HG03175 (cell line): ENCODE results near the gene TMEM250.

Experiments
- ATAC-seq: cut with Tn5 transposase; IDR thresholded peaks from one replicate; pipeline ENCODE4 v1.9.1; 2021; ENCODE audit warnings: mild to moderate bottlenecking, moderate library complexity; ENCODE audit not compliant: unreplicated experiment

The TMEM250 gene

GRCh38 chr9:136084063-136084944 lies 34.4 kb downstream of the TMEM250 start:
- no peak for ATAC-seq

- ATAC-seq, result no peak
Measured at GRCh38 chr9:136083558-136084062, 35.1 kb downstream of the TMEM250 start.

GRCh38 chr9:136082496-136083361 lies 35.9 kb downstream of the TMEM250 start:
- ATAC-seq, result no peak

DNA sequence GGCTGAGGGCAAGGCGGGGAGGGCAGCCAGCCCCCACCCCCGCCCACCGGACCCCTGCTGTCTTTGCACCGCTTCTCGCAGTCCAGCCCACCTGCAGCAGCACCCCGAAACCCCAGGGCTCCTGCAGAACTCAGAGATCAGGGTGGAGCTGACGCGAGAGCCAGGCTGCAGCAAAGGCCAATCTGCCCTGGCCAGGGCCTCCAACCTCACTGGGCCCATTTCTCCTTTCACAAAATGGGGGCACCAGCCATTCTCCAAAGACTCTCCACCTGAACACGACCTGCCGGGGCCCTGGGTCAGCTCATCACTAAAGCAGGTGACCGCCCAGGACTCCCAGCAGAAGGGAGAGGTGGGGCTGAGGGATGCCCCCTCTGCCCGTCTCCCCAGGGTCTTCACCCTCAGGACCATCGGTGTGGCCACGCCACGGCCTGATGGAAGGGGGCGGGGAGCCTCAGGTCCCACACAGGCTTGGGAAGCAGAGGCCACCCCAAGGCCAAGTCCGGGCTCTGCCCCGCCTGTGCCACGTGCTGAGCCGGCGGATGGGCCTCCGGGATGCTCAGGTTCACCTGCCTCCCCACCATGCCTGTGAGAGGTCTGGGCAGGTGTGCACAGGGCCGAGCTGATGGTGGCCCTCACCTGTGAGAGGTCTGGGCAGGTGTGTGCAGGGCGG lies 36.7 kb downstream of the TMEM250 start:
- ATAC-seq, result no peak

DNA sequence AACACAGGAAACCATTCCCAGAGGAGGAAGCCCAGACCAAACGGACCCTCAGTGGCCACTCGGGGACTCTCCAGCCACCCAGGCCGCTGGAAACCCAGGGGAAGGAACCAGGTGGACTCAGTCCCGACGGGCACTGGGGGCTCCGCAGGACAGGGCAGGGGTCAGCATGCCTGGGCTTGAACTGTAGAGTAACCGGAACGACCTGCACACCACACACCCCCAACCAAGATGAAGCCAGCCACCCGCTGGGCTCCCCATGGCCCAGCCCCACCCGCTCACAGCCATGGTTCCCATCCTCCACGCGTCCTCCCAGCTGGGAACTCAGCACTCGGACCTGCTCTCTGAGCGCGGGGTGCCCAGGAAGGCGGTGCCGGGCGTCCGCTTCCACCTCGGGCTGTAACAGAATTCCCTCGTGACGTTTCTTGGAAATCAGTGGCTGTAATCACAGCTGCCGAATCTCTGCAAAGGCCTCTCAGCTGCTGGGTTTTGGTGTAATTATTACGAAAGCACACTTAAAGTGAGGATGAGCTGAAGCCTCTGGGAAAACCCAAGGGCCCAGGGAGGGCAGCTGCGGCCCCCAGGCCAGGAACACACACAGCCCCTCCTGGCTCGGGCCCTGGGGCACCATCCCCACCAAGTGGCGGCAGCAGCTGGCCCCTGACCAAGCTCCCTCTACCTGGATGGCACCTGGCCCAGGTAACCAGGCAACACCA lies 37.4 kb downstream of the TMEM250 start:
- no peak for ATAC-seq

- no peak for ATAC-seq
Measured at GRCh38 chr9:136080716-136081112, 38.0 kb downstream of the TMEM250 start.

GRCh38 chr9:136079916-136080246 lies 38.8 kb downstream of the TMEM250 start:
- ATAC-seq, result no peak

DNA sequence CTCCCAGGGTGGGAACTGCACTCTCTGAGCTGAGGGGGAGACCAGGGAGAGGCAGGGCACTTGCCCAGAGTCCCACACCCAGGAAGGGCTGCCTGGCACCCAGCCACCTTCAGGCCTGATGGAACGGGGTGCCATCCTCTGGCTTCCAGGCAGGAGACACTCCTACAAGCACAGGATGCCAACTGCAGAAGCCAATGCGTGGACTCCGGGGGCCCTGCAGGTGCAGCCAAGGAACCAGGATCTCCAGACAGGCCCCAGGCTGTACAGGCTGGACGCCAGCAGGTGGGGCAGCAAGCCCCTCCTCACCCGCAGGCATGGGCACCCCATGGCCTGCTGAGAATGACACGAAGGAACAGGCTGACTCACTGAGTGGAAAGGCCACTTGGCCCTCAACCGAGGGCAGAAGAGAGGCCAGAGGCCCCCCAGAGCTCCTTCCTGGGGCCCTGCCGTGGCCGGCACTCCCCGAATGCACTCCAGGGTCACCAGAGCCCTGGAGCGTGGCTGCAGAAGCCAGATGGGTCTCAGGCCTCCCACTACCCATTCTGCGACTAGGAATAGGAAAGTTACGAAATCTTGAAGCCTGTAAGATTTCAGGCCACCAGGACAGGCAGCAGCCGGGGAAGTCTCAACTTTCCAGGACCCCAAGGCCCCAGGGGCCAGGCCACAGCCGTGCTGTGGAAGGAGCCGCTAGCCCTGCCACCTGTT lies 39.3 kb downstream of the TMEM250 start:
- ATAC-seq, result no peak

DNA sequence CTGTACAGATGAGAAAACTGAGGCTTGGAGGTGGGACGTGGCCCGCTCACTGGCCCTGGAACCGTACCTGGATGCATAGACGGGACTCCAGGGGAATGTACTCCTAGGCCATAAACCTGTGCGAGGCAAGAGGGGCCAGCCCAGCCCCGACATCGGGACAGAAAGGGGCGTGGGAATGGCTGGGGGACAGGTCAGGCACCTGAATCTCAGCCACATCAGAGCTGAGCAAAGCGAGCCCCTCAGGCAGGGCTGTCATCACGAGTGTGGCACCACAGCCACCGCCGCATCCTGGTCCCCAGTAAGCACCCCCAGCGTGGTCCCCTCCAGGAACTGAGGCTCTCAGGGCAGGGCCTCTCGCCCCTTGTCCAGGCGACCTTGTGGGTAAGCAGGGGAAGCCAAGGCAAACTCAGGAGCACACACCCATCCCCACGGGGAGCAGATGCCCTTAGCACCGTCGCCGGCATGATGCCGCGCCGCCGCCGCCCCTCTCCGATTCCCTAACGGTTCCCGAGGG lies 40.1 kb downstream of the TMEM250 start:
- no peak for ATAC-seq

DNA sequence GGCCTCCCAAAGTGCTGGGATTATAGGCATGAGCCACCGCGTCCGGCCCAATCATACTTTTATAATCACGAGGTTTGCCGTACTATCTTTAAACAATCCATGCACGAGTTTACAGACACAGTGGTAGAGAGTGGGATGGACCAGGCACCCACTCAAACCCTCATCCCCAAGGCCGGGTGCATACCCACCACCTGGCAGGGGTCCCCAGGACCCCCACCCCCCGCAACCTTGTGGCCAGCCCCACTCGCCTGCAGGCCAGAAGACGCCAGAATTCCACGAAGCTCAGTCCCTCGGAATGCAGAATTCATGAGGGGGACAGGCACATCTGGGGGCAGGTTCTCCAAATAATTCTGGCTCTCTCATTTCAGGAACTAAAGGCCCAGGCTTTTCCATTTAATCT lies 40.7 kb downstream of the TMEM250 start:
- ATAC-seq, result no peak

GRCh38 chr9:136077491-136077890 lies 41.2 kb downstream of the TMEM250 start:
- no peak for ATAC-seq

GRCh38 chr9:136075881-136076678 lies 42.6 kb downstream of the TMEM250 start:
- ATAC-seq, result no peak

GRCh38 chr9:136075134-136075841 lies 43.4 kb downstream of the TMEM250 start:
- no peak for ATAC-seq

GRCh38 chr9:136074706-136075105 lies 44.0 kb downstream of the TMEM250 start:
- ATAC-seq, result no peak
